AG04449 (cell line): ENCODE measurements around the gene CWC27.

Experiments used
- CTCF ChIA-PET: fragments of 350-600 bp; formaldehyde crosslinking; extraction: SDS; loops from one replicate; lab custom pipeline; 2021; ENCODE audit warnings: antibody characterized with exemption; lab: Yijun Ruan, JAX
- POLR2A ChIA-PET: fragments of 400-600, 350-600 bp; formaldehyde crosslinking; extraction: SDS; loops from one replicate; lab custom pipeline; 2020; ENCODE audit warnings: antibody characterized with exemption, inconsistent platforms; lab: Yijun Ruan, JAX
- DNase-seq: peaks from one replicate; pipeline ENCODE4 v3.0.0-alpha.2; 2010; ENCODE audit warnings: low read depth, low spot score
- H3K4me3 ChIP-seq: 2 replicates; pipeline ENCODE4 v1.5.1; 2011; ENCODE audit warnings: low read depth, mild to moderate bottlenecking, control low read depth, low read length
- TF ChIP-seq, protein P1 (sequence below): IDR thresholded peaks from one replicate; pipeline ENCODE4 v1.5.1; 2011; ENCODE audit warnings: mild to moderate bottlenecking, moderate library complexity, low read length, control low read depth, inconsistent platforms; ENCODE audit not compliant: insufficient read depth; ENCODE audit errors: missing control alignments

The CWC27 gene

DNA sequence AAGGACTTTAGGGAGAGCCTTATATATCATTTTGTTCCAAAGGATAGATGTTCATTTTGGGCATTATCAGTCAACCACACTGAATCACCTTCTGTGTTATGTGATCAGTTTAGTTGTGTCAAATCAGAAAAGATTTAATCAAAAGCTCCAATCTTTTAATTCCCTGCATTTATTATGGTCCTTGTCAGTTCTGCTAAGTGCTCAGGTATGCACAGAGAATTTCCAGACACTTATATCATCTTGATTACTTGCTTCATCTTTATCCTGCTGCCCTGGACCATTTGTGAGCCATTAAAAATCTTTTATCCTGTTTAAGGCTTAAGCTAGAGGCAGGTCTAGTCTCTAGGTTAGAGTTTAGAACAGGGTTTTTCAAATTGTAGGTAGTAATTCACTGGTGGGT is 179.1 kb downstream of the CWC27 start:
- H3K4me3 ChIP-seq, result no peak overlapping the region
- no peak for DNase-seq
- TF ChIP-seq, protein P1, sequence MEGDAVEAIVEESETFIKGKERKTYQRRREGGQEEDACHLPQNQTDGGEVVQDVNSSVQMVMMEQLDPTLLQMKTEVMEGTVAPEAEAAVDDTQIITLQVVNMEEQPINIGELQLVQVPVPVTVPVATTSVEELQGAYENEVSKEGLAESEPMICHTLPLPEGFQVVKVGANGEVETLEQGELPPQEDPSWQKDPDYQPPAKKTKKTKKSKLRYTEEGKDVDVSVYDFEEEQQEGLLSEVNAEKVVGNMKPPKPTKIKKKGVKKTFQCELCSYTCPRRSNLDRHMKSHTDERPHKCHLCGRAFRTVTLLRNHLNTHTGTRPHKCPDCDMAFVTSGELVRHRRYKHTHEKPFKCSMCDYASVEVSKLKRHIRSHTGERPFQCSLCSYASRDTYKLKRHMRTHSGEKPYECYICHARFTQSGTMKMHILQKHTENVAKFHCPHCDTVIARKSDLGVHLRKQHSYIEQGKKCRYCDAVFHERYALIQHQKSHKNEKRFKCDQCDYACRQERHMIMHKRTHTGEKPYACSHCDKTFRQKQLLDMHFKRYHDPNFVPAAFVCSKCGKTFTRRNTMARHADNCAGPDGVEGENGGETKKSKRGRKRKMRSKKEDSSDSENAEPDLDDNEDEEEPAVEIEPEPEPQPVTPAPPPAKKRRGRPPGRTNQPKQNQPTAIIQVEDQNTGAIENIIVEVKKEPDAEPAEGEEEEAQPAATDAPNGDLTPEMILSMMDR, result no peak
- CTCF ChIA-PET, result interaction anchor here (0.9 to 1.9 kb wide), 2 partner anchors 9 to 537 kb away, joined by 3 to 6 read pairs; no protein-coding TSS in a partner anchor
- POLR2A ChIA-PET, result no interaction called here

GRCh38 chr5:64949331-64949730 is 180.6 kb downstream of the CWC27 start:
- TF ChIP-seq, protein P1, result no peak
- POLR2A ChIA-PET, result no interaction called here
- no peak overlapping the region for H3K4me3 ChIP-seq
- CTCF ChIA-PET, result interaction anchor here (0.8 to 1.4 kb wide), 3 partner anchors 9 to 15 kb away, joined by 3 to 5 read pairs (median 4); no protein-coding TSS in a partner anchor
- no peak for DNase-seq

- DNase-seq, result no peak
- CTCF ChIA-PET, result no interaction called here
- H3K4me3 ChIP-seq, result no peak overlapping the region
- TF ChIP-seq, protein P1, result no peak
- POLR2A ChIA-PET, result no interaction called here
These were observed 184.4 kb downstream of the CWC27 start for GRCh38 chr5:64952951-64953673.

GRCh38 chr5:64954518-64954917 is 185.8 kb downstream of the CWC27 start:
- CTCF ChIA-PET, result interaction anchor here (1.8 kb wide), 1 partner anchor 529 kb away, joined by 8 read pairs; no protein-coding TSS in a partner anchor
- POLR2A ChIA-PET, result no interaction called here
- no peak overlapping the region for H3K4me3 ChIP-seq
- TF ChIP-seq, protein P1, result no peak
- DNase-seq, result no peak

- POLR2A ChIA-PET, result no interaction called here
These were observed 190.1 kb downstream of the CWC27 start for GRCh38 chr5:64958757-64959391.

DNA sequence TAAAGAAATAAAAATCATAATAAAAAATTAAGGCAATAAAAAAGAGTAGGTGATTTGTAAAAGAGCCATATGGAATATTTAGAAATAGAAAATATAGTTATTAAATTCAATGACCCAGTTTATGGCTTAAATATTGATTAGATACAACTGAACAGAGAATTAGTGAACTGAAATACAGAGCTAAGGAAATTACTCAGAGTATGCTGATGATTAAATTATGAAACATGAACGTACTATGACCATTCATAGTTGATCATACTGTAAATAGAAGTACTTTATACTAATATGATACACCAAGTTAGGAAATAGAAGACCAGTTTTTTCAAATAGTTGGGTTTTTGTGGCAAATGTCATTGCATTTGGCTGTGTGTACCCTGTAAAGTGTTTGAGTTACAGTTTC is 194.5 kb downstream of the CWC27 start:
- ChIA-PET CTCF (interaction anchor here (0.9 to 3.6 kb wide), 2 partner anchors 23 to 520 kb away, joined by 4 to 13 read pairs; no protein-coding TSS in a partner anchor), POLR2A (no interaction called here)
- DNase-seq, result no peak
- TF ChIP-seq, protein P1, result no peak
- H3K4me3 ChIP-seq, result no peak overlapping the region

More at GRCh38 chr5:64958757-64959391, 190.1 kb downstream of the CWC27 start:
- DNase-seq, result no peak
- CTCF ChIA-PET, result interaction anchor here (0.8 to 5.6 kb wide), 18 partner anchors 10 to 525 kb away, joined by 3 to 87 read pairs (median 4); partner anchors contain the start of gene ADAMTS6
- H3K4me3 ChIP-seq, result no peak overlapping the region
- TF ChIP-seq, protein P1, result peak; percentile 34
